Cardiac fibroblast (primary cell): Measurements from ENCODE around the gene HMG20B.

ENCODE experiments used
- DNase-seq, 2 donors: peaks; one replicate each; pipeline versions ENCODE4 v3.0.0 to v3.0.0-alpha.2; 2010; ENCODE audit warnings: low read depth in 2 of 2
- H3K4me3 ChIP-seq, 2 donors: replicated peaks in 1 of 2; 1 replicate in 1 of 2; 2 replicates in 1 of 2; pipeline ENCODE4 v1.5.1; 2011; ENCODE audit warnings: low read depth in 2 of 2, low read length in 2 of 2, mild to moderate bottlenecking in 2 of 2, moderate library complexity in 1 of 2
- CTCF ChIP-seq: IDR thresholded peaks from one replicate; pipeline ENCODE4 v1.5.1; 2011; ENCODE audit warnings: low read depth, mild to moderate bottlenecking, low read length, inconsistent platforms

Gene HMG20B

DNA sequence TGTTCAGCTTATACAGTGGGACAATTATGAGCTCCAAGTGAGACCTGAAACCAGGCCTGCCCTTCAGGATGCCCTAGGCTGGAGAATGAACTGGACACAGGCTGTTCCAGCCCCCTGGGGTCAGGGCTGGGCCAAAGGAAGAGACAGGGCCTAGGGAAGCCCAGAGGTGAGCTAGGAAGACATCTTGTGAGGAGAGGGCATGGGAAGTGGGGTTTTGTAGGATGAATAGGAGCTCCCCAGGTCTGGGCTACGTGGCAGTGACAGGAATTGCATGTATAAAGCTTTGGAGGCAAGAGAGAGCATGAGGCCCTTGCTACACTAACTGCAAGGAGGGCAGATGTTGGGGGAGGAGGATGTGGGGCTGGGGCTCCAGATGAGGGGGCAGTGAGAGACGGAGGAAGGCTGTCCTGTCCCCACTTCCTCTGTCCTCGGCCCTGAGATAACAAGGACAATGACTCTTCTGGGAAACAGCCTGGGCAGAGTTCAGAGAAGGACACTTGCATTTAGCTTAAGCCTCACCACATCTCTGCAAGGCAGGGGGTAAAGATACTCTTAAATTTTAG is 35.4 kb downstream of the HMG20B start:
- DNase-seq: no peak
- H3K4me3 ChIP-seq: no peak overlapping the region
- no peak for TF ChIP-seq CTCF

- no peak overlapping the region for H3K4me3 ChIP-seq
- no peak for TF ChIP-seq CTCF
- DNase-seq: peak in 1 of 2 donors; percentile 38
Observed at GRCh38 chr19:3608750-3609322, 36.1 kb downstream of the HMG20B start.

GRCh38 chr19:3609779-3610719 is 37.3 kb downstream of the HMG20B start:
- TF ChIP-seq CTCF: no peak
- no peak for DNase-seq
- H3K4me3 ChIP-seq: no peak overlapping the region

GRCh38 chr19:3610745-3611717 is 38.3 kb downstream of the HMG20B start:
- DNase-seq: no peak
- no peak for TF ChIP-seq CTCF
- no peak overlapping the region for H3K4me3 ChIP-seq

- H3K4me3 ChIP-seq: no peak overlapping the region
- TF ChIP-seq CTCF: no peak
- no peak for DNase-seq
Observed at GRCh38 chr19:3611841-3612240, 39.1 kb downstream of the HMG20B start.

DNA sequence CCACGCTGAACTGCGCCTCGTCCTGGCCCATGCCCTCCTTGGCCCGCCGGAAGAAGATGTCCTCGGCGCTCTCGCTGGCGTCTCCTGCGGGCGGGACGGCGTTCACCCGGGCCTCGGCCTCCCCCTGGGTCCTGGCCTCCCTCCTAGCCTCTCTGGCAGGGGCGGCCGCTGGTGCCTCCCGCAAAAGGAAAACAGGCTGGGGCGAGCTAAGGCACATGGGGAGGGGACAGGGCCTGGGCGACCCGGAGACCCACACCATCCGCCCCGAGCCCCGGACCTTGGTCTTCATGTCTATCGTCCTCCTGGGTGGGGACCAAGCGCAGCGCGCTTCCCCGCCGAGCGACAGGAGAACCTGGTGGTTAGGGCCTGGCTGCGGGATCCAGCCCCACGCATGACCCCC is 39.6 kb downstream of the HMG20B start:
- H3K4me3 ChIP-seq: no peak overlapping the region
- no peak for DNase-seq

More for the DNA sequence above, 39.6 kb downstream of the HMG20B start:
- no peak for TF ChIP-seq CTCF
